HG03469 (cell line): Measurements from ENCODE around the gene ZIC2.

Source experiments
- ATAC-seq: cut with Tn5 transposase; IDR thresholded peaks from one replicate; pipeline ENCODE4 v1.9.1; 2021; ENCODE audit warnings: mild to moderate bottlenecking, moderate library complexity, moderate number of reproducible peaks; ENCODE audit not compliant: unreplicated experiment

The ZIC2 gene

DNA sequence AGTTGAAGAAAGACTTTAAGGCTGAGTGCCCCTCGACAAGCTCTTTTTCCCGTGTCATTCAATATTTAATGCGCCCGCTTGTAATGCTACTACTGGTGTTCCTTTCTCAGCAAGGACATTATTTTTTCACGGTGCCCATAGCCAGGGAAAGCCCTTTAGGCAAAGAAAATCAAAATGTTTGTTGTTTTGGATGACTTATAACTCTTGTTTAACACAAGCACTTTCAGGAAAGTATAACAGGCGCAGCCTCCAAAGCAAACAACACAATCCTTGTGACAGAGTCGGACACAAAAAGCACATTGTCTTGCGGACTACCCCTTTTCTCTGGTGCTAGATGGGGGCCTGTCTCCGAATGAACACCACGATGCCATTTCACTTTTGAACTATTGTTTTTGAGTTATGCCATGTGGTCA, 22.5 kb upstream of the ZIC2 start:
- no peak for ATAC-seq

DNA sequence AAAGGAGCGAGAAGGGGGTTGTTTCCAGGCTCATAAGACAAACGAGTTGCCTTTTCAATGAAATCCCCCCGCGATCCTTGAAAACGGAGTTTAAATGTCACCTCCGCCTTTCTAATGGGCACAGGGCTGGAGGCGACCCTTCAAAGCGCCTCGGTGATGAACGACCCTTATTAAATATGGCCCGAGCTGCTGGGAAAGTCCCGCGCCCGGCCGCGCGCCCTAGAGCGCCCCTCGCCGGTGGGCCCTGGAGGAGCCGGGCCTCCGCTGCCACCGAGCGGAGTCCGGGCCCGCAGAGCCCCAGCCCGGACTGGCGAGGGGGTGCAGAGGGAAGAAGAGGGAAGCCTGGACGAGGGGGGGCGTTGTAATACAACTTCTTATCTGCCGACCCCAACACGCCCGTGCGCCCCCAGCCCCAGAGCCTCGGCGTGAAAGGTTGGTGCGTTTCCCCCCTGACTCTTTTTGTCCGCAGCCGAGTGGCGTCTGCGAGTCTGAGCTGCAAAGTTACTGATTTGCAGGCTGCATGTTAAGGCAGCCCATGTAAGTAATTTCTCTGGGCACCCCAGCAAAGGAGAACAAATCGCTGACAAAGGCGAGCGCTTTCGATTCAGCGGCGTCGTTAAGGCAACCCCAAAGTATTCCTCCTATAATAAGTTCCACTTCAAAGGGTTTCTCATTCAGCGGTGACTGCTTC, 21.9 kb upstream of the ZIC2 start:
- no peak for ATAC-seq

DNA sequence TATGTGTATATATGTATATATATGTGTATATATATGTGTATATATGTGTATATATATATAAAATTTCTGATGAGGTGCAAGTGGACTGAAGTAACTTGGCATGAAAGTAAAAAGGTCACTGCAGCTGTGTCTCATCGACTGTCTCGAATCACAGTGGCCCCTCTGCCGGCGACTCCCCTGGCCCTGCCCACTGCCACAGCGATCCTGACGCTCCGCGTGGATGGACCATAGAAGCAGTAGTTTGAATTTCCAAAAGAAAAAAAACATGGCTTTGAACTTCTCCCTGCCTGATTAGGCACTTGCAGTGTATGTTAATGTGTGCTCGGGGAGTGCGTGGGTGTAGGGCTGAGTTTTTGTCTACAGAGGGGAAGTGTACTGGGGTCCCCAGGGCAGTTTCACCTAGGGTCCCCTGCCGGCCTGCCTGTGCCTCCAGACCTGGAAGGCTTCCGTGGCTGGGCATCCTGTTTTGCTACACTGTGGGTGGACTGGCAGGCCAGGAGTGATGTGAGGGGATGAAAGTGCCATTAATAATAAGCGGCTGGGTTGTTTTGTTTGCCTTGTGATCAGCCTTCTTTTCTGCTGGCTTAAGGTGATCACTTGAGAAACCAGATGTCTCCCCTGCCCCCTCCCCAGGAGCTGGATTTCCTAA, 20.8 kb upstream of the ZIC2 start:
- no peak for ATAC-seq

DNA sequence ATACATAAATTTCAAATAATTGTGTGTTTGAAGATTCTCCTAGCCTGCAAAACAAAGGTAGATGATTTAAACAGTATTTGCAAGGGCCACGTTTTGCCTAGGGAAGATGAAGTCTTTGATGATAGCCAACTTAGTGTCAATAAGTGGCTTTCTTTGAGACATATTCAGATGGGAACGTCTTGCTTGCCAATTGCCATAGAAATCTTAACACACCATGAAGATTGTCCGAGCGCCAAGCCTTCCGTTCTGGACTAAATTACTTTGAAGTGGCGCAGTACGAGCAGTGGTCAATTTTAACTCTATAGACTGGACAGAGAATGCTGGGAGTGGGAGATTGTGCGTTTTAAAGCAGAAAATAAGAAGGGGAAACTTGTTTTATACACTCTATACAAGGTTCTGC, 19.9 kb upstream of the ZIC2 start:
- no peak for ATAC-seq

DNA sequence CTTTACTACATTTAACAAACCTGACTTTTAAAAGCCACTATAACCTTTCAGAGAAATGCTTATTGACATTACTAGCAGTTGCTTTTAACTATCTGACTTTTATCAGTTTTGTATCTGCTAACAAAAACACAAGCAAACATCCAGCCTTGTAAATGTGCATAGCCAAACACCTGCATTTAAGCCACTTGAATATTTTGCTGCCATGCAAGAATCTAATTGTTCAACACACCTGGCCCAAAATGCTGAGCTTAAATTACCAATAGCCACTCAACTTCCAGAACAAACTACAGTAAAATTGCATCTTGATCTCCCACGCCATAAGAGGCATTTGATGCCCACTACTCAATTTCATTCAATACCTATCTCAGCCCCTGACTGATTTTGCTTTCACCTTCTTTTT, 19.3 kb upstream of the ZIC2 start:
- no peak for ATAC-seq

DNA sequence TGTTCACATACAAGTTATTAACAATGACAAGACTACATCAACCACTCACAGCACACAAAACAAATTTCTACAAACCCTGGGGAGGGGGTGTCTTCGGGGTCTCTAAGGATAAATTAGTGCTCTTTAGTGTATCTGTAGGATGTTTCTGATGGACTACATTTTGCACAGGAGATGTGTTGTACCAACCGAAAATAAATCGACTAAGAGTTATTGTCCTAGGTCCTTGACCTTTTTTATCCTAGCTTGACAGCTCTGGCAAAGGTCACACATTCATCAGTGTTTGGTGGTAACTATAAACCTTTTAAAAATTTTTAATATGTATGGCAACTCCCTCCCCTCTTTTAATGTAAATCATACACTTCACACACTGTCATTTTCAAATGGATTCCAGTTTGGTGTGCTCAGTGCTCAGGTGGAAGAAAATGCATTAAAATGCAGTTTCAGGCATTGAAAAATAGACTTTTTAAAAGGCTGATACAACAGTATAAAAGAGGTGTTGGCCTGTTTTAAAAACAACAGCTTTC, 17.7 kb upstream of the ZIC2 start:
- no peak for ATAC-seq

DNA sequence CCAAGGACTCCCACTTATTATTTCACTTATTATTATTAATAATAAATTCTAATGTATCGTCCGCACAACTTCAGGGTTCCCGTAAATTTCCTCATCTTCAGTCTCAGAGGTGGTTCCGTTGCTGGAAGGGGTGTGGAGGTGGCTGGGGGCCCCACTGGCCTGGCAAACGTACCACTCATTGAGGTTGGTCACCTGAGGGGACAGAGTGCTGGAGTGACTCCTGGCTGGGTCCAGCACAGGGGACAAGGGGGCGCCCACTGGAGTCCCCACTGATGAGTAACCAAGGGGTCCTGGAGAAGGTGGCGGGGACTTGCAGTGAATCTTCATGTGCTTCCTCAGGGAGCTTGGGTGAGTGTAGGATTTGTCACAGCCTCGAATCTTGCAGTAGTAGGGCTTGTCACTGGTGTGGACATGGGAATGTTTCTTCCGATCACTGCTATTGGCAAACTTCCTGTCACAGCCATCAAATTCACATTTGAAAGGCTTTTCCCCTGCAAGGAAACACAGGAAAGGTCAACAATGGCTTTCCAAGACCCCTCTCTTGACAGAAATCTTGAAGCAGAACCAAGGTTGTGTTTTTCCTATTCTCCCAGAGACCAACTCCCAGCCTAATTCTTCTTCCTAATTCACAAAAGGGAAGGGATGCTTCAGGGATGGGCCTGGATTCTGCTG, 16.1 kb upstream of the ZIC2 start:
- ATAC-seq = no peak

DNA sequence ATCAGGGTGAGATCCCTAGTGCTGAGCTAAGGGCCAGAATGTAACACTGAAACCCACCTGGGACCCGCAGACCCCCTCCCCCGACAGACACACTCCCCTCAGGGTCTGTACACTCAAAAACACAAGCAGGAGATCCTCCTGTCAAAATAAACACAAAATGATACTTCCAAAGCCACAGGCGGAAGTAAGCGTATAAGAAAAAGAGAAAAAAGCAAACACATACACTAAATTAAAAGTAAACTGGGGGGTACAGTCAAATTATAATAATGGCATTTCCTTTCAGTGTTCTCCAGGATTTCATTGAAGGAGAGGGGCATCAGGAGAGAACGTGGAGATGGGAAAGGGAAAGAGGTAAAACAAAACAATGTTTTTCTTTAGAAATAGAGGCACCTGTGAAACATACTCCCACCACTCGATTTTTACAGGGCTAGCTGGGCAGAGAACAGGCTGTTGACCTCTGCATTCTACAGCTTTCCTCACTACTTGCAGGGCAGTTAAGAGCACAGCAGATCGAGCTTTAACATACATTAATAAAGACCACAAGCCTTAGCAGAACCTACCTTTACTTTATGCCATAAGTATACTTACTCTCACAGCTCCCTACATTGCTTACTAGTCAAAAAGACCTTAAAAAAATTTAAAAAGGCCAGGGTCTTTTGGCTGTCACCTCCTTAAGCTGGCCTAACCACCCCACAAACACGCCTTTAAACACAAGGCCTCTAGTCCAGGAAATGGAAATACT, 15.3 kb upstream of the ZIC2 start:
- no peak for ATAC-seq

DNA sequence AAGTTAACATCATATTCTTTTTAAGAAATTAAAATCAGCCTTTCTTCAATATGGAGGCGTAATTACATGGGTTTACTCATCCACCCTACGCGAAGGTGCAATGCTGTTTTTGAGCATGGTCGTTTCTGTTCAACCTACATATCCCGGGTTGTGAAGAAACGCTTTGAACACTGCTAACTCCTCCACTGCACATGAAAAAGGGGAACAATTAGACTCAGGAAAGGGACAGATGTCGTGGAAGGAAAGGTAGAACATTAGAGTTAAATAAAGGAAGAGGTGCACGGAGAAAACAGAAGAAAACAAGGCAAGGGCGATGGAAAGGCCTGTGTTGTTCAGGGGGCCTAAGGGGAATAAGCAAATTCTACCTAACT, 14.1 kb upstream of the ZIC2 start:
- ATAC-seq = no peak

DNA sequence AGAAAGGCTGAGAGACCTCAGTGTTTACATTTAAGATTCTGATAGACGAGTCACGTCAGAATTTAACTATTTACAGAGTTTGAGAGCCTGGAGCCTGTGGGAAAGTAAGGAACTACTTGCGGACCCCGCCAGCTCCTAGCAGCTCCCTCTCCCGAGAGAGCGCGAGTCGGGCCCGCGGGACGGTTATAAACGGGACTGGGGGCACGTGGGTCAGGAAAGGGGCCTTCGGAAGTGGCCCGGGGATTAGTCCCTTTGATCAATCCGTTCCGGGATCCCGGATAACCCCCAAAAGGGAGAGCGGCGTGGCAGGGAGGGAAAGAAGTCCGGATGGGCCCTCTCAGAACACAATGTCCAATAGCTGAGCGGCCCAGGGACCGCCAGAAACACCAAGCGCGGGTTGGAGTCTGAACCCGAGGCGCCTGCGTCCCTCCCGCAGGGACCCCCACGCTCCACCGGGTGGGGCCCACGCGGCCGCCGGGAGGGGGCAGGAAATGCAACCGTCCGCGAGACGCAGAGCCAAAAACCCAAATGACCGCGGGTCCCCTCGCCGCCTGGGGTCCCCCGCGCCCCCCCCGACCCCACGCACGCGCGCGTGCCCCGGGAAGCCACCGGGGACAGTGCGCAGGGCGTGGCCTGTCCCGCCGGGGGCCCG, 13.6 kb upstream of the ZIC2 start:
- ATAC-seq = no peak

DNA sequence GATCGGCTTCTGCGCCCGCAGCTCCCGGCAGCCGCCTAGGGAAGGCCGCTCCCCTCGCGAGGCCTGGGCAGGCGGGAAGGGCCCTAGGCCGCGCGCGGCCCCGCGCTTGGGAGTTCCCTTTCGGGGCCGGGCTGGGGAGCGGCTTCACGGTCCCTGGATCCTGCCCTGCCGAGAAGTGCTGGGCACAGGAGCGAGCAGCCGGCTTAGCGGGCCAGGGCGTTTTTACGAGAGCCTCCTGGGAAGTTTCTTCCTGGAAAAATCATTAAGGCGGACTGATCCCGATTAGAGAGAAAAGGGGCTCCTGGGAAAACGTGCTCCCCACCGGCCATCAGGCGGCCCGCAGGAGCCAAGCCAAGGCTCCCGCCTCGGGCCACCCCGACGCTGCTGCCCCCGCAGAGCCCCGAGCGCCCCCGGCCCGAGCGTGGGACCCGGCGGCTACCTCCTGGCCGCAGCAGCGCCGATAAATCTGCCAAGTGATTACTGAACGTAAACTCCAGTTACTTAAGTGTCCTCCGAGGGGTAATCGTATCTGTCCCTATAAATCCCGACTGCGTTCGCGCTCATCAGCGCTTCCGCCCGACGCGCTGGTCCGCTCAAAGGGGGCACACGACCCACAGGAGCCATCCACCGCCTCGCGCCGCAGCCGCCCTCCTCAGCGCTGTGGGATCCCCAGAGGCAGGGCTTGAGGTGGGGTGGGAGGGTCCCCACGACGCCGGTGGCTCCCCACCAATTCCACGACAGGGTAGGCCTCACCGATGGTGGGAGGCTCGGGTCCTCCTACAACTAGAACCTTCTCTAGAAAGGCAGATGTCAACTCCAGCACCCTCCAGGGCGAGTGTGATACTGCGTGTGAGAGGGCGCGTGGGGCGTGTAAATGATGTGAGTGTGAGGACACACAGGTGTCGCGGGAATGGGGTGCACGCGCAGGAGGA, 12.8 kb upstream of the ZIC2 start:
- no peak for ATAC-seq

DNA sequence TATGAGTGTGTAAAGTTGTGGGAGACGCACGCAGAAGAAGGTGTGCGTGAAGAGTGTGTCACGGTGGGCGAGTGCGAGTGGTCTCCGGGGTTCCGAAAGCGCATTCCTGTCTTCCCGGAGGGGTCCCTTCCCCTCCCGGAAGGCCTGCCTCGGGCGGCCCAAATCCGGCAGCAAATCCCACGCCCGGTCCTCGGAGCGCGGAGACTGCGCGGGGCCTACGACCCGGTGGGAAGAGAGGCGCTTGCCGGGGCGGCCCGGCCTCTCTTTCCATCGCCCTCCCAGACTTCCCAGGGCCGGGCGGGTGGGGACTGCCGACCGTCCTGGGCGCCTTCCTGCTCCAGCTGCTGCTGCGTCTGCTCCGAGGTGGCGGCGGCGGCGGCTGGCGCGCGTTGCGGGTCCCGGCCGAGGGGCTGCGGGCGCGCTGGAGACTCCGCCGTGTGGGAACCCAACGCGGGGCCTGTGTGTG, 12.1 kb upstream of the ZIC2 start:
- ATAC-seq = no peak

DNA sequence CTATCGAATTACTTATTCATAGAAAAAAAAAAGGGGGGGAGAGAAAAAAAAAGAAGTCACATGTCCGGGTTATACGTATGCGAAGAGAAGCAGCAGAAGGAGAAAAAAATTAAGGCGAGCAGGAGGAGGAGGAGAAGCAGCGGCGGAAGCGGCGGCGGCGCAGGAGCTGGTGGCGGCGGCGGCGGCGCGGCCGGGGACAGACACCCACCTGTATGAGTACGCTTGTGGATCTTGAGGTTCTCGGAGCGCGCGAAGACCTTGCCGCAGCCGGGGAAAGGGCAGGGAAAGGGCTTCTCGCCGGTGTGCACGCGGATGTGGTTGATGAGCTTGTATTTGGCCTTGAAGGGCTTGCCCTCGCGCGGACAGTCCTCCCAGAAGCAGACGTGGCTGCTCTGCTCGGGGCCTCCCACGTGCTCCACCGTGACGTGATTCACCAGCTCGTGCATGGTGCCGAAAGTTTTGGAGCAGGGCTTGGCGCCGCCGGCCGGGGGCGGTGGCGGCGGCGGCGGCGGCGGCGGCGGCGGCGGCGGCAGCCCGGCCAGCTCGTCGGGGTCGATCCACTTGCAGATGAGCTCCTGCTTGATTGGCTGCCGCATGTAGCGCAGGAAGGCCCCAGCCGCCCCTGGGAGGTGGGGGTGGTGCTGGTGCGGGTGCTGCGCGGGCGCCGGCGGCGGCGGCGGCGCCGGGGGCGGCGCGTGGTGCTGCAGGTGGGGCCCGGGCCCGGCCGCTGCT, 11.5 kb upstream of the ZIC2 start:
- ATAC-seq = no peak

DNA sequence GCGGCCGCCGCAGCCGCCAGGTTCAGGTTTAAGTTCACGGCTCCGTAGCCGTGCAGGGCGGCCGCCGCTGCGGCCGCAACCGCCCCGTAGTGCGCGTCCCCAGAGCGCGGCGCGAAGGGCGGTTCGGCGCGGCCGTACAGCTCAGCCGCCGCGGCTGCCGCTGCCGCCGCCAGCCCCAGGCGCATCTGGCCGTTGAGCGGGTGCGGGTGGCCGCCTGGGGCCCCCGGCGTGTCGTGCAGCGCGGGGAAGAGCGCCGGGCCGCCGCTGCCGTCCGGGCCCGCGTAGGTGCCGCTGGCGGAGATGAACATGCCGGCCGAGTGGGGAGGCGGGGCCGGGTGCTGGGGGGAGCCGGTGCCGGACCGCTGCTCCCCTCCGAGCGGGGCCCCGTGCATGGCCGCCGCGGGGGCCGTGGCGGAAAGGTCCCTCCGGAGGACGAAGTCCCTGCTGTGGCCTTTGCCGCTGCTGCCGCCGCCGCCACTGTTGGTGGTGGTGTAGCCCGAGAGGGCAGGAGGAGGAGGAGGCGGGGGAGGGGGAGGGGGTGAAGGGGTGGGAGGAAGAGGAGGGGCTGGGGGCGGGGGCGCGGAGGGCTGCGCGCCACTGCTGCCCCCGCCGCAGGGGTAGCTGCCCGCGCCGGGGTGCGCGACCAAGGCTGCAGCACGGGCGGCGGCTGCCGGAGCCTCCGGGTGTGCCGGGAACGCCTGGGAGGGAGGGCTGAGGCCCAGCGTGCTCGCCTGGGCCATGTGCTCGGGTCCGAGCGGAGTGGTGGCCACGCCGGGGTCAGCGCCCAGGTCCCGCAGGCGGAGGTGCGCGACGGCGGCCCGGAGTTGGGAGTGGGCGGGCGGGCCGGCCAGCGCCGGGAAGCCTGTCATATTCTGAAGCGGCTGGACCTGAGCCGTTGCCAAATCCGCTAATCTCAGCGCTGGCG, 10.7 kb upstream of the ZIC2 start:
- no peak for ATAC-seq

DNA sequence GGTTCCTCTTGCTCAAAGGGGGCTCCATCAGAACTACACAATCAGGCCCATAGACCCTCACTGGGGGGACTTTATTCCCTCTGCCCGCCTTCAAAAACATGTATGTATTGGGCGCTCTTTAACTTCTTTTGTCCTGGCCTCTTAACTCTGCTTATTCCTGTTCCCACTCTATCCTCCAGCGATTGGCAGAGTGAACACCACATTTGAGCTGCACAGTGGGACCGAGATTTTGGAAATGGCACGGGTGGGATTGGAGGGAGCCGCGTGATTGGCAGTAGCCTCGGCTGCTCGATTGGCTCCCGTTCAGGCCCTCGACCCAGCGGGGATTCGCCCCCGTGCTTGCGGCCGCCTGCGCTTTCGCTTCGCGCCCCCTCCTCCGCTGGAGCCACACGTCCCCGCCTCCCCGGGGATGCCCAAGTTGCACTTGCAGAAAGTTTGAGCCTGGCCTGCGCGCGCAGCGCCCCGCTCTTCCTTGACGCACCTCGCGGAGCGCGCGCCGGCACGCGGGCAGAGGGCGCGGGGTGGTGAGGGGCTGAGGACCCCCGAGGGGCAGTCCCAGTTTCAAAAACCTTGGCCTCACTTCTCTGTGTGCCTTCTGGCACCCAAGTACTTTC, 9.9 kb upstream of the ZIC2 start, which contains the start of gene ZIC5:
Gene ZIC5 (minus strand): TSS at position 192 of the 614 bp plus-strand sequence. CDS start 164 bp downstream, at position 28.
- ATAC-seq = no peak

DNA sequence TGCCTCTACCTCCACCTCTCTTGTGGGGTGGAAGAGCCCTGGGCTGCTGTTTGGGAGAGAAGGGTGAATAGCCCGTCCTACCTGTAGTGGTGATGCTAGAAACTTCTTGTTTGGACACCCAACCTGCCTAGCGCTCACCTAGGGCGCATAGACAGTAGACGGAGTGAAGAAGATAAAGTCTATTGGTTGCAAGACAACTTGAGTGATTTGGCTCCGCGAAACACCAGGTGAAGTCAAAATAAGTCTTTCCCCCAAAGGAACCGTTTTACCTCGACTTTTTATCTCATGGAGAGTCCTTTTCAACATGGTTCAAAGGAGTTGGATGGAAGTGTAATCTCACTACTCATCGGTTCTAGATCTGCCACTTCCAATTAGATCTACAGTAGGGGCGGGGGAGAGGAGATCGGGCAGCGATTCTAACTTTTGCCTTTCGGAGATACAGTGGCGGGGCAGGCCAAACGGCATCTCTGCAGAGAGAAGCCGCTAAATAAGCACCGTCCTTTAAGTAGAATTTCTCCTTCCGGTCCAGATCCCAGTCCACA, 9.3 kb upstream of the ZIC2 start:
- ATAC-seq = no peak

DNA sequence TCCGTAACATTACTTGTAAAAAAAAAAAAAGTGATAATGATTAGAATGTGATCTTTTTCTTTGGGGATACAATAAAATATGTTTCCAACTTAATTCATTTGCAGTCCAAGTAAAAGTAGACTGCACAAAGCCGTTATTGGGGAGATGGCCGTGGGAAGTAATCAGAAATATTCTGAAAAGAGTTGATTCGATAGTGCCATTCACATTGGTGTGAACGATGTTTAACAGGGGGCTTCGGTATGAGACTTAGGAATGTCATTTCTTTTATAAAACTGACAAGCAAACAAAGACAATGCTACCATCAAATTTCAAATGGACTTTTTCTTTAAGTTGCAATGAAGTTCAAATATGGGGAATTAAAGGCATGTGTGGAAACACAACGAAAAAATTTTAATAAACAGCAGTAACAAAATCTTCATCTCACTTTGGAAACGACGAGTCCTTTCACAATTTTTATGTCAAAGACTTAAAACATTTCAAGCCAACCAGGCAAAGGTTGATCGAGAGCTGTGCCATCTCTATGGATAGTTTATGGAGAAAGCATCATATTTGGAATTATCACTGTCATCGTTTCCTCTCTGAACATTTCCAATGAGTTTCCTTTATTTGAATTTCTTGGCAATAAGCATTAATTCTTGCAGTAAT, 8.3 kb upstream of the ZIC2 start:
- no peak for ATAC-seq
